ENCODE results near the gene ACTL8.

The ACTL8 gene

DNA sequence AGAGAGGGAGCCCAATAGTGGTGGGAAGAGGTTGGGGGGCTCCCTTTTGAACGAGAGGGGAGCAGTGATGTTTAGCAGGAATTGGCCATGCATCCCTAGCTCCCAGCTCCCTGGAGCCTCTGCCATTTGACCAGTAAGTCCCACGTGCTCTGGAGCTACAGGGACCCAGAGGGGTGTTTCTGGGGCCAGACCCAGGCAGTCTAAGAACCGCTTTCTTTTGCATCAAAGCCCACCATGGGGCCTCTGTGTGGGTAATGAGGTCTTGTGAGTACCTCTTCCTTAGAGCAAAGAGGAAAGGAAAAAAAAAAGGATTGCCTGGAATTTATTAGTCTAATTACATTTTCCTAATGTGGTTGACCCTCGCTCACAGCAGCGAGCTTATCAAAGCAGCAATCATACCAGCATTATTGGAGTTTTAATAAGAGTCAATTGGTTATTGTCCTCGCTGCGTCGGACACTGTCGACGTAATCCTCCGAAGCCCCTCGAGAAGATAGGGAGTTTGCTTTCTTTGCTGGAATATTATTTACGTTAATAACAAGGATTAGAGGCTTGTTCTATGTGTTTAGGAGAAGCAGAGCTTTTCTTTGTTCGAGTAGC lies 17.6 kb downstream of the ACTL8 start:
- H3K18ac ChIP-seq (ENCODE audit: low read depth in 1 of 2, low read length in 2 of 2), result no peak overlapping the region
- H3K9me3 ChIP-seq (ENCODE audit: control insufficient read depth, low read length), result no peaks in the 10 kb centered on the region
- H4K8ac ChIP-seq (ENCODE audit: low read length), result no peak overlapping the region
- peaks cover 8% of the 10 kb centered on the region for H3K4me1 ChIP-seq (ENCODE audit: control insufficient read depth, insufficient read depth, low read depth, low read length)
- no peak overlapping the region for H2BK5ac ChIP-seq (ENCODE audit: low read depth, low read length, poor library complexity, severe bottlenecking)
- no peak overlapping the region for H3K27ac ChIP-seq (ENCODE audit: low read length, poor library complexity, severe bottlenecking)
- WGBS, result 83% methylated on average over 14 of the region's 14 CpGs
- no peak overlapping the region for H2AK5ac ChIP-seq (ENCODE audit: low read length, severe bottlenecking)
- H3K14ac ChIP-seq (ENCODE audit: low read length in 2 of 2), result no peak overlapping the region
- H3K36me3 ChIP-seq (ENCODE audit: control insufficient read depth in 1 of 2, insufficient read depth in 2 of 2, low read depth in 1 of 2, low read length in 2 of 2), result no peaks in the 10 kb centered on the region
- H3K27me3 ChIP-seq (ENCODE audit: control insufficient read depth in 1 of 2, insufficient read depth in 1 of 2, low read length in 2 of 2), result peaks cover 0 to 13% of the 10 kb centered on the region in 2 experiments
- H3K4me3 ChIP-seq (ENCODE audit: insufficient read depth in 1 of 2, low read depth in 1 of 2, low read length in 2 of 2), result no peak overlapping the region
- DNase-seq, result no peak
- H2BK120ac ChIP-seq (ENCODE audit: low read depth, low read length), result no peak overlapping the region
- no peak overlapping the region for H4K91ac ChIP-seq (ENCODE audit: low read length)
- H2AFZ ChIP-seq (ENCODE audit: low read depth, low read length), result no peak overlapping the region
- no peaks in the 10 kb centered on the region for H3K79me1 ChIP-seq (replicated peaks; ENCODE audit: low read length, poor library complexity, severe bottlenecking)
- no peak overlapping the region for H2BK12ac ChIP-seq (ENCODE audit: low read length in 2 of 2)
- no peak overlapping the region for H2BK15ac ChIP-seq (ENCODE audit: low read depth, poor library complexity, severe bottlenecking)
- H3K9ac ChIP-seq (ENCODE audit: low read length), result no peak overlapping the region
- H3K4me2 ChIP-seq (ENCODE audit: low read length, poor library complexity, severe bottlenecking), result no peak overlapping the region
- no peak overlapping the region for H3K23ac ChIP-seq (ENCODE audit: low read length in 2 of 2)
- H3K4ac ChIP-seq (ENCODE audit: low read depth in 1 of 2, low read length in 2 of 2), result no peak overlapping the region

DNA sequence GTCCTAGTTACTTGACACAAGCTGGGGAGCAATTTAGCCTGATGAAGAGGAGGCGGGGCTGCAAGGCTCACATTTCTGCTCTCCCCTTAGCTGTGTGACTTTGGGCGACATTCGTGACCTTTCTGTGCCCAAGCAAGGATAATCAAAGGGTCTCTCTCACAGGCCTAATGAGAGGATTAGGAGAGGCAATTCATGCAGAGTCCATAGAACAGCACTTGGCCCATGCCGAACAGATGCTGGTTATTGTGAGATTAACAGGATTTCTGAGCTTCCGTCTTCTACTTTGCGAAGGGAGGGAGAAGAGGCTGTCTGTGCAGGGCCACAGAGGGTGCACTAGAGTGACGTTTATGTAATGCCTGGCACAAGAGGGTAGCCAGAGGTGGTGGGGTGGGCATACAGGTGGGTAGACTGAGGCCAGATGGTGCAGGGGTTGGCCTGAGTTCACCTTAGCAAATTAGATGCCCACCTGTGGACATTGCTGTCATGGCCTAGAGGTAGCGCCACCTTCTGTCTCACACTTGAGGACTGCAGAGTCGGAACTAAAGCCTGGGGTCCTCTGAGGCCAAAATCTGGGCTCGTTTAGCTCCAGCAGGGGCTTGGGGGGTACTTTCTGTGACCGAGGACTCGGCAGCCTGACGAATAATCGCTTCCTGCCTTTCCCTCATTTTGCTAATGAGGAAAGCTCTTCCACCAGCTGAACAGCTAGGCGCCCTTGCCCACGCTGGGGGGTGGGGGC lies 18.6 kb downstream of the ACTL8 start:
- Histone ChIP-seq H3K18ac (ENCODE audit: low read depth in 1 of 2, low read length in 2 of 2) (no peak overlapping the region), H3K27ac (ENCODE audit: low read length, poor library complexity, severe bottlenecking) (no peak overlapping the region), H3K4me2 (ENCODE audit: low read length, poor library complexity, severe bottlenecking) (no peak overlapping the region), H3K23ac (ENCODE audit: low read length in 2 of 2) (no peak overlapping the region), H2BK5ac (ENCODE audit: low read depth, low read length, poor library complexity, severe bottlenecking) (no peak overlapping the region), H2BK120ac (ENCODE audit: low read depth, low read length) (no peak overlapping the region), H3K4me1 (ENCODE audit: control insufficient read depth, insufficient read depth, low read depth, low read length) (peaks cover 4% of the 10 kb centered on the region), H4K91ac (ENCODE audit: low read length) (no peak overlapping the region), H2AK5ac (ENCODE audit: low read length, severe bottlenecking) (no peak overlapping the region), H3K9me3 (ENCODE audit: control insufficient read depth, low read length) (no peaks in the 10 kb centered on the region), H3K9ac (ENCODE audit: low read length) (no peak overlapping the region), H2AFZ (ENCODE audit: low read depth, low read length) (no peak overlapping the region), H3K14ac (ENCODE audit: low read length in 2 of 2) (no peak overlapping the region), H2BK15ac (ENCODE audit: low read depth, poor library complexity, severe bottlenecking) (no peak overlapping the region), H2BK12ac (ENCODE audit: low read length in 2 of 2) (no peak overlapping the region), H3K27me3 (ENCODE audit: control insufficient read depth in 1 of 2, insufficient read depth in 1 of 2, low read length in 2 of 2) (peaks cover 0 to 13% of the 10 kb centered on the region in 2 experiments), H3K4me3 (ENCODE audit: insufficient read depth in 1 of 2, low read depth in 1 of 2, low read length in 2 of 2) (no peak overlapping the region), H3K4ac (ENCODE audit: low read depth in 1 of 2, low read length in 2 of 2) (no peak overlapping the region), H3K36me3 (ENCODE audit: control insufficient read depth in 1 of 2, insufficient read depth in 2 of 2, low read depth in 1 of 2, low read length in 2 of 2) (no peaks in the 10 kb centered on the region), H4K8ac (ENCODE audit: low read length) (no peak overlapping the region), H3K79me1 (replicated peaks; ENCODE audit: low read length, poor library complexity, severe bottlenecking) (no peaks in the 10 kb centered on the region)
- DNase-seq, result no peak
- 77% methylated on average over 16 of the region's 16 CpGs for WGBS

DNA sequence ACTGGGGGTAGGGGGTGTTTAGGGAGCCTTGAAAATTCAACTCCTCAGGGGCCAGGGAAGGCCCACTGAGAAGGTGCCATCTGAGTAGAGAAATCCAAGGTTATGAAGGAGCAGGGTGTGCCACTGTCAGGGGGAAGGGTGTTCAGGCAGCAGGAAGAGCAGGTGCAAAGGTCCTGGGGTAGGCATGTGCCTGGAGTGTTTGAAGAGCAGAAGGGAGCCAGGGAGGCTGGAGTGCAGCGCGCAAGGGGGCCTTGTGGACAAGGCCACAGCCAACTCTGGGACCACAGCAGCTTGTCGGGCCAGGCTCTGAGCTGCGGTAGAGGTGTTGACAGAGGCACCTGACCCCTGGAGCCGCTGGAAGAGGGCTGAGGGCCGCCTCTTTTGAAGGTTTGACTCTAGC lies 19.3 kb downstream of the ACTL8 start:
- Histone ChIP-seq H2BK120ac (ENCODE audit: low read depth, low read length) (no peak overlapping the region), H3K4me1 (ENCODE audit: control insufficient read depth, insufficient read depth, low read depth, low read length) (no peaks in the 10 kb centered on the region), H2AFZ (ENCODE audit: low read depth, low read length) (no peak overlapping the region), H3K9me3 (ENCODE audit: control insufficient read depth, low read length) (peaks cover 4% of the 10 kb centered on the region), H3K4me2 (ENCODE audit: low read length, poor library complexity, severe bottlenecking) (no peak overlapping the region), H3K79me1 (replicated peaks; ENCODE audit: low read length, poor library complexity, severe bottlenecking) (no peaks in the 10 kb centered on the region), H2AK5ac (ENCODE audit: low read length, severe bottlenecking) (no peak overlapping the region), H3K4ac (ENCODE audit: low read depth in 1 of 2, low read length in 2 of 2) (no peak overlapping the region), H3K36me3 (ENCODE audit: control insufficient read depth in 1 of 2, insufficient read depth in 2 of 2, low read depth in 1 of 2, low read length in 2 of 2) (no peaks in the 10 kb centered on the region), H3K4me3 (ENCODE audit: insufficient read depth in 1 of 2, low read depth in 1 of 2, low read length in 2 of 2) (no peak overlapping the region), H3K14ac (ENCODE audit: low read length in 2 of 2) (no peak overlapping the region), H4K91ac (ENCODE audit: low read length) (no peak overlapping the region), H2BK15ac (ENCODE audit: low read depth, poor library complexity, severe bottlenecking) (no peak overlapping the region), H2BK12ac (ENCODE audit: low read length in 2 of 2) (no peak overlapping the region), H3K9ac (ENCODE audit: low read length) (no peak overlapping the region), H2BK5ac (ENCODE audit: low read depth, low read length, poor library complexity, severe bottlenecking) (no peak overlapping the region), H3K18ac (ENCODE audit: low read depth in 1 of 2, low read length in 2 of 2) (no peak overlapping the region), H3K27ac (ENCODE audit: low read length, poor library complexity, severe bottlenecking) (no peak overlapping the region), H4K8ac (ENCODE audit: low read length) (no peak overlapping the region), H3K27me3 (ENCODE audit: control insufficient read depth in 1 of 2, insufficient read depth in 1 of 2, low read length in 2 of 2) (peaks cover 0 to 13% of the 10 kb centered on the region in 2 experiments), H3K23ac (ENCODE audit: low read length in 2 of 2) (no peak overlapping the region)
- DNase-seq, result no peak
- WGBS, result 94% methylated on average over 6 of the region's 6 CpGs

DNA sequence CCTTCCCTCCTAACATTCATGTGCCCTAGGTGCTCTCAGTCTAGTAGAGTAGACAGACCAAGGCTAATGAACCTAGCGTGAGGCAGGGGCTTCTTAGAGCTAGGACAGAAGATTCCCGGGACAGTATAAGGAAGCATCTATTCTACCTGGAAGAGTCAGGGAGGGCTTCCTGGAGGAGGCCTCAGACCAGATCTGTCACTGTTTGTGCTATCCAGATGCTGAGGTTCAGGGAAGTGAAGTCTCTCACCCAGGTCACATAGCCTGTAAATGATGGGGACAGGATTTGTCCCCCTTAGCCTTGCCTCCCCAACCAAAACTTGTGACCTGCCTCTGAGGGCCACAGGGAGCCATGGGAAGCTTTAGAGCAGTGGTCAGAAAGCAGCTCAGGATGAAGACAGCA lies 20.7 kb downstream of the ACTL8 start:
- no peaks in the 10 kb centered on the region for H3K79me1 ChIP-seq (replicated peaks; ENCODE audit: low read length, poor library complexity, severe bottlenecking)
- H3K27me3 ChIP-seq (ENCODE audit: control insufficient read depth in 1 of 2, insufficient read depth in 1 of 2, low read length in 2 of 2), result peaks cover 0 to 13% of the 10 kb centered on the region in 2 experiments
- no peak overlapping the region for H3K4me2 ChIP-seq (ENCODE audit: low read length, poor library complexity, severe bottlenecking)
- H3K36me3 ChIP-seq (ENCODE audit: control insufficient read depth in 1 of 2, insufficient read depth in 2 of 2, low read depth in 1 of 2, low read length in 2 of 2), result no peaks in the 10 kb centered on the region
- no peak overlapping the region for H2BK5ac ChIP-seq (ENCODE audit: low read depth, low read length, poor library complexity, severe bottlenecking)
- no peak overlapping the region for H3K14ac ChIP-seq (ENCODE audit: low read length in 2 of 2)
- H4K91ac ChIP-seq (ENCODE audit: low read length), result no peak overlapping the region
- no peak for DNase-seq
- no peak overlapping the region for H3K9ac ChIP-seq (ENCODE audit: low read length)
- H2BK12ac ChIP-seq (ENCODE audit: low read length in 2 of 2), result no peak overlapping the region
- H3K9me3 ChIP-seq (ENCODE audit: control insufficient read depth, low read length), result peaks cover 7% of the 10 kb centered on the region
- no peak overlapping the region for H3K4me3 ChIP-seq (ENCODE audit: insufficient read depth in 1 of 2, low read depth in 1 of 2, low read length in 2 of 2)
- H3K18ac ChIP-seq (ENCODE audit: low read depth in 1 of 2, low read length in 2 of 2), result no peak overlapping the region
- H2AFZ ChIP-seq (ENCODE audit: low read depth, low read length), result no peak overlapping the region
- no peak overlapping the region for H3K4ac ChIP-seq (ENCODE audit: low read depth in 1 of 2, low read length in 2 of 2)
- no peak overlapping the region for H2AK5ac ChIP-seq (ENCODE audit: low read length, severe bottlenecking)
- H4K8ac ChIP-seq (ENCODE audit: low read length), result no peak overlapping the region
- no peak overlapping the region for H2BK120ac ChIP-seq (ENCODE audit: low read depth, low read length)
- no peak overlapping the region for H3K27ac ChIP-seq (ENCODE audit: low read length, poor library complexity, severe bottlenecking)
- no peaks in the 10 kb centered on the region for H3K4me1 ChIP-seq (ENCODE audit: control insufficient read depth, insufficient read depth, low read depth, low read length)
- 92% methylated on average over 2 of the region's 2 CpGs for WGBS
- H2BK15ac ChIP-seq (ENCODE audit: low read depth, poor library complexity, severe bottlenecking), result no peak overlapping the region
- no peak overlapping the region for H3K23ac ChIP-seq (ENCODE audit: low read length in 2 of 2)

Measured in mesenchymal stem cell (in vitro differentiated cells and primary cell).